Lower leg skin (tissue), 3 donors: ENCODE results near the gene FASTKD3.

Source experiments
- POLR2A ChIP-seq, 2 donors: fragments of 450-650 bp; IDR thresholded peaks; one replicate each; pipeline ENCODE4 v1.6.1; 2016 to 2017; ENCODE audit warnings: antibody characterized with exemption in 2 of 2, mild to moderate bottlenecking in 1 of 2, moderate library complexity in 1 of 2
- TF ChIP-seq, protein P1 (sequence below), 3 donors: fragments of 450-650 bp; IDR thresholded peaks; one replicate each; pipeline ENCODE4 v1.5.1; 2016; ENCODE audit warnings: antibody characterized with exemption in 3 of 3, mild to moderate bottlenecking in 3 of 3, moderate library complexity in 2 of 3

DNA sequence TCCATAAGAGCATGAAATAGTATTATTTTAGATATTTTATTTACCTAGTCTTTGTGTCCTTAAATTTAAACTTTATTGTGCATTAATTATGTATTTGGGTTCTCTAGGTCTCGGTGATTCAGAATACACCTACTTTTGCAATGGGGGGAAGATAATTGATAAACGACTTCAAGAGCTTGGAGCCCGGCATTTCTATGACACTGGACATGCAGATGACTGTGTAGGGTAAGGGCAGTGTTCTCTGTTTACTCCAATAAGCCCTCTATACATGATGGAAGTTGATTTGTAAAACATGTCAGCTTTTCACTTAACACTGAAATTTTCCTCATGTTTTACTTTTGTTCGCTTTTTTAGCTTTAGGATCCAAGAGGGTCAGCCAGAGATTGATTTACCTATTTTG lies 6.3 kb upstream of the FASTKD3 start:
- TF ChIP-seq, protein P1, sequence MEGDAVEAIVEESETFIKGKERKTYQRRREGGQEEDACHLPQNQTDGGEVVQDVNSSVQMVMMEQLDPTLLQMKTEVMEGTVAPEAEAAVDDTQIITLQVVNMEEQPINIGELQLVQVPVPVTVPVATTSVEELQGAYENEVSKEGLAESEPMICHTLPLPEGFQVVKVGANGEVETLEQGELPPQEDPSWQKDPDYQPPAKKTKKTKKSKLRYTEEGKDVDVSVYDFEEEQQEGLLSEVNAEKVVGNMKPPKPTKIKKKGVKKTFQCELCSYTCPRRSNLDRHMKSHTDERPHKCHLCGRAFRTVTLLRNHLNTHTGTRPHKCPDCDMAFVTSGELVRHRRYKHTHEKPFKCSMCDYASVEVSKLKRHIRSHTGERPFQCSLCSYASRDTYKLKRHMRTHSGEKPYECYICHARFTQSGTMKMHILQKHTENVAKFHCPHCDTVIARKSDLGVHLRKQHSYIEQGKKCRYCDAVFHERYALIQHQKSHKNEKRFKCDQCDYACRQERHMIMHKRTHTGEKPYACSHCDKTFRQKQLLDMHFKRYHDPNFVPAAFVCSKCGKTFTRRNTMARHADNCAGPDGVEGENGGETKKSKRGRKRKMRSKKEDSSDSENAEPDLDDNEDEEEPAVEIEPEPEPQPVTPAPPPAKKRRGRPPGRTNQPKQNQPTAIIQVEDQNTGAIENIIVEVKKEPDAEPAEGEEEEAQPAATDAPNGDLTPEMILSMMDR (IDR thresholded peaks at IDR 0.05): no peak
- no peak for TF ChIP-seq POLR2A (IDR thresholded peaks at IDR 0.05)
